Testis (tissue), 3 donors: Measurements from ENCODE around the gene RAB11FIP2. TPM values are rescaled to one million over a fixed set of nuclear protein-coding genes. Genes with fewer than 3 reads are reported as not detected.

ENCODE experiments used
- DNase-seq: peaks from one replicate; pipeline ENCODE4 v3.0.0-alpha.2; 2019
- H3K27ac ChIP-seq, 2 donors: fragments of 200-600 bp; sonication (generic); one replicate each; pipeline ENCODE4 v1.5.1; 2019
- H3K27me3 ChIP-seq: fragments of 200-600 bp; sonication (generic); one replicate; pipeline ENCODE4 v1.5.1; 2019
- H3K36me3 ChIP-seq: fragments of 200-600 bp; sonication (generic); one replicate; pipeline ENCODE4 v1.5.1; 2017; ENCODE audit warnings: low read depth; ENCODE audit errors: missing control alignments
- H3K4me1 ChIP-seq: fragments of 200-600 bp; sonication (generic); one replicate; pipeline ENCODE4 v1.5.1; 2019
- H3K4me3 ChIP-seq, 2 donors: fragments of 200-600 bp; sonication (generic); one replicate each; pipeline ENCODE4 v1.5.1; 2017 to 2019
- H3K9me3 ChIP-seq: fragments of 200-600 bp; sonication (generic); one replicate; pipeline ENCODE4 v1.5.1; 2017
- POLR2A ChIP-seq: fragments of 450-650 bp; IDR thresholded peaks from one replicate; pipeline ENCODE4 v1.6.1; 2017; ENCODE audit warnings: antibody characterized with exemption, mild to moderate bottlenecking, moderate library complexity
- WGBS, 2 donors: methylation state at CpG; one replicate each; pipeline ENCODE4 v1.1.5; 2018; 5-methylcytosine and 5-hydroxymethylcytosine counted together
- intact Hi-C: fragments of 100-400 bp; cut with DNase I; formaldehyde crosslinking; loops from one replicate; pipeline ENCODE4 v1.15.1; 2023; ENCODE audit warnings: low total_unique reads
- polyA plus RNA-seq: library from polyadenylated mRNA; stranded (reverse); fragments of 350-450 nt; fragmentation: Illumina TruSeq; extraction: RNeasy Lipid Tissue Mini Kit (QIAGEN cat#74804); gene quantifications from one replicate; pipeline ENCODE4 v1.2.3, GENCODE V29; 2014; ENCODE audit warnings: low read depth, low replicate concordance; ENCODE audit not compliant: insufficient read depth
- total RNA-seq, 2 donors: library from RNA; depleted of rRNA; stranded (reverse); fragments of >200 nt; gene quantifications; one replicate each; pipeline ENCODE4 v1.2.3, GENCODE V29; 2016
- TF ChIP-seq, protein P1 (sequence below), 3 experiments: fragments of 450-650 bp in 2 of 3; fragments of 200-600 bp in 1 of 3; sonication (generic) in 1 of 3; IDR thresholded peaks; one replicate each; pipeline ENCODE4 v1.5.1; 2016 to 2019; ENCODE audit warnings: antibody characterized with exemption in 3 of 3, mild to moderate bottlenecking in 2 of 3, moderate library complexity in 1 of 3

RAB11FIP2 gene
- total and polyA plus RNA-seq, 3 donors from 2014 or later = 12.8 to 52.8 (median 41.6) TPM

DNA sequence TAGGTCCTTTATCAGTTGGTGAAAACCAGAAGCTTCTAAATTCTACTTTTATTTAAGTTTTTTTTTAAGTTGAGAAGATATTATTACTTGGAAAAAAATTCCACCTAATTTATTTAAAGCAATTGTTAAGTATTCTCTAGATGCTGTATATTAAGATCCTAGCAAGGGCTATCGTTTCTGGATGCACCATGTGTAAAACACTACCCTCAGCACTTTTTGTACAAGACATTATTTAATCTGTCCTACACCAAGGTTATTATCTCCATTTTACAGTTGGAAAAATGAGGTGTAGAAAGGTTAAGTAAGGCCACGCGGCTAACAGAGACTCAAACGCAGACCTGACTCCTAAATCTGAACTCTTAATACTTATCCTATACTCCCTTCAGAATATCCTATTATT is 19.8 kb downstream of the RAB11FIP2 start:
- intact Hi-C loops = no loop called here
- TF ChIP-seq POLR2A = no peak
- TF ChIP-seq, protein P1, sequence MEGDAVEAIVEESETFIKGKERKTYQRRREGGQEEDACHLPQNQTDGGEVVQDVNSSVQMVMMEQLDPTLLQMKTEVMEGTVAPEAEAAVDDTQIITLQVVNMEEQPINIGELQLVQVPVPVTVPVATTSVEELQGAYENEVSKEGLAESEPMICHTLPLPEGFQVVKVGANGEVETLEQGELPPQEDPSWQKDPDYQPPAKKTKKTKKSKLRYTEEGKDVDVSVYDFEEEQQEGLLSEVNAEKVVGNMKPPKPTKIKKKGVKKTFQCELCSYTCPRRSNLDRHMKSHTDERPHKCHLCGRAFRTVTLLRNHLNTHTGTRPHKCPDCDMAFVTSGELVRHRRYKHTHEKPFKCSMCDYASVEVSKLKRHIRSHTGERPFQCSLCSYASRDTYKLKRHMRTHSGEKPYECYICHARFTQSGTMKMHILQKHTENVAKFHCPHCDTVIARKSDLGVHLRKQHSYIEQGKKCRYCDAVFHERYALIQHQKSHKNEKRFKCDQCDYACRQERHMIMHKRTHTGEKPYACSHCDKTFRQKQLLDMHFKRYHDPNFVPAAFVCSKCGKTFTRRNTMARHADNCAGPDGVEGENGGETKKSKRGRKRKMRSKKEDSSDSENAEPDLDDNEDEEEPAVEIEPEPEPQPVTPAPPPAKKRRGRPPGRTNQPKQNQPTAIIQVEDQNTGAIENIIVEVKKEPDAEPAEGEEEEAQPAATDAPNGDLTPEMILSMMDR (IDR thresholded peaks at IDR 0.05) = no peak
- 68 to 91% methylated on average over 4 of the region's 4 CpGs for WGBS, 2 donors

GRCh38 chr10:118020365-118020764 is 26.4 kb downstream of the RAB11FIP2 start:
- Histone ChIP-seq H3K4me3 (no peak overlapping the region), H3K27ac (no peak overlapping the region), H3K9me3 (no peaks in the 10 kb centered on the region), H3K27me3 (no peaks in the 10 kb centered on the region), H3K36me3 (no peaks in the 10 kb centered on the region), H3K4me1 (no peaks in the 10 kb centered on the region)
- no peak for TF ChIP-seq POLR2A
- intact Hi-C loops = no loop called here
- WGBS, 2 donors = 78 to 81% methylated on average over 3 of the region's 3 CpGs
- DNase-seq = no peak

More for the DNA sequence above, 19.8 kb downstream of the RAB11FIP2 start:
- Histone ChIP-seq H3K36me3 (no peaks in the 10 kb centered on the region), H3K4me1 (no peaks in the 10 kb centered on the region), H3K27ac (no peak overlapping the region), H3K4me3 (no peak overlapping the region), H3K9me3 (no peaks in the 10 kb centered on the region), H3K27me3 (no peaks in the 10 kb centered on the region)
- DNase-seq = no peak

DNA sequence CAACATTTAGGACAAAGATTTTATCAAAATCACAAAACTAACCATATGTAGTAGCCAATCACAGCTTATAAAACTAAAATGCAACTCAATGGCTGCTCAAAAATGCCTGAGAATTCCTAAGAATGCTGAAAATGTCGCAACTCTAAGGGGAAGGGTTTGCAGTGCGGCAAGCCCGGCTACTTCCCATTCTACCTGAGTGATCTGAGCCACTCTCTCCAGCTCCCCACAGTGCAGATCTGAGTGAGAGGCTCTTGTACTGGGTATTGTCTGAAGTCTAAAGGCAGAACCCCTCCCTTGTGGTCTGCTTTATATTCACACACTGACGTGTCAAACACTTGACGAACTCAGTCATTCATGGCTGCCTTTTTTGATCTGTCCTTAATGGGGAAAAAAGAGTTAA is 28.9 kb downstream of the RAB11FIP2 start:
- no peaks in the 10 kb centered on the region for H3K4me1 ChIP-seq

DNA sequence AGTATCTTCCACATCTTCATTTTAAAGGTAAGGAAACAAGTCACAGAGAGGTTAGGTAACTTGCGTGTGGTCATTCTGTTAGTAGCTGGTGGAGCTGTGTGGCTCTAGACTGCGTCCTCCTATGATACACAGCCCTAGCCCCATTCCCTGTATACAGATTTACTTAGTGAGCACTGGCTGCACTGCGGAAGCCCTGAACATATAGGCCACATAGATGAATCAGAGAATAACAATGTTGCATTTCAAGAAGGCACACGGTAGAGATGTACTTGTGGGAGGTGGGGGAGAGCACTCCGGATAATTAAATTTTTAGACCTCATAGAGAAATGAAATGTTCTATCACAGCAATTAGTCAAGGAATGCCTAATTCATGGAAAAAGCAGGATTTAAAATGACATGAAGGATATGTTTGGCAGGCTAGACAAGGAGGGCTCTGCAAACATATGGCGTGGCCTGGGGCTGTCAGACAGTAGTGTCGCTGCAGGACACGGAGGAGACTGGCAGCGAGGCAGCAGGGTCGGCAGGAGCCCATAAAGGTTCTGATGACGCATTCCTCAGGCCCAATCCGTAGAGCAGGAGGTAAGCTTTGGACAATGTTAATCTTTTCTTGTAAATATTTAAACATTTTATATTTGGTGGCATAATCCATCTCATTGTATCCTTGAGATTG is 29.5 kb downstream of the RAB11FIP2 start:
- WGBS, 2 donors = 83 to 87% methylated on average over 12 of the region's 12 CpGs
- Histone ChIP-seq H3K27ac (no peak overlapping the region), H3K36me3 (no peaks in the 10 kb centered on the region), H3K4me3 (no peak overlapping the region), H3K4me1 (no peaks in the 10 kb centered on the region), H3K27me3 (no peaks in the 10 kb centered on the region), H3K9me3 (no peaks in the 10 kb centered on the region)
- TF ChIP-seq, protein P1 (IDR thresholded peaks at IDR 0.05) = no peak
- no peak for TF ChIP-seq POLR2A
- DNase-seq = no peak
- intact Hi-C loops = no loop called here

More for the DNA sequence above, 28.9 kb downstream of the RAB11FIP2 start:
- no peak for DNase-seq
- WGBS, 2 donors = 92 to 96% methylated on average over 5 of the region's 5 CpGs
- intact Hi-C loops = no loop called here
- H3K27ac ChIP-seq = no peak overlapping the region
- H3K27me3 ChIP-seq = no peaks in the 10 kb centered on the region
- TF ChIP-seq POLR2A = no peak
- TF ChIP-seq, protein P1 (IDR thresholded peaks at IDR 0.05) = no peak
- H3K36me3 ChIP-seq = no peaks in the 10 kb centered on the region
- H3K9me3 ChIP-seq = no peaks in the 10 kb centered on the region
- no peak overlapping the region for H3K4me3 ChIP-seq

DNA sequence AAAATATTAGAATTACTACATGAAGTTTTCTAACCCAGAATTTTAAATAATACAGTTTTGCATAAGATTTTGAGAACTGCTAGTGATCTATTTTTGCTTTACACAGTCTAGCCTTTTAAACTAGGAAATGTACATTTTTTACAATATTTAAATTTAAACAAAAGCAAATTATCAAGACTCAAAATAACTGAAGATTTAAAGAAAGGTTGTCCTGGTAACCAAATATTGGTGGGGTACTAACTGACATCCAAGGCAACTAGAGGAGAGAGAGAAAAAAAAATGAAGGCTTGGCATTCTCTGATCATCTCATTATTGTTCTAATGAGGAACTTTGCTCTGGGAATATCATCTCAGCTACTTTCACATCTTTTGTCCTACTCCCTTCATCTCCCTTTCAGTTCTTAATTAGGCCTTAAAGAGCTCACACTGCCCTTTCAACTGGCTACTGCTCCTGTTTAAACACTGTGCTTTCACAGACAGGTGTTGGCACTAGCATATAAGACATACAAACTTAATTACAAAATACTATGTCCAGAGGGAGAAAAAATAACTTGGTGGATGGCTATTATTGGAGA is 33.7 kb downstream of the RAB11FIP2 start:
- H3K27ac ChIP-seq = no peak overlapping the region
- no peaks in the 10 kb centered on the region for H3K9me3 ChIP-seq
- H3K27me3 ChIP-seq = no peaks in the 10 kb centered on the region
- H3K4me1 ChIP-seq = no peaks in the 10 kb centered on the region
- no peak overlapping the region for H3K4me3 ChIP-seq
- intact Hi-C loops = no loop called here
- no peak for DNase-seq
- TF ChIP-seq, protein P1 (IDR thresholded peaks at IDR 0.05) = no peak
- no peak for TF ChIP-seq POLR2A
- no peaks in the 10 kb centered on the region for H3K36me3 ChIP-seq
